B cell (primary cell): ENCODE results near the gene ZBTB44. TPM values are rescaled to one million over a fixed set of nuclear protein-coding genes. Genes with fewer than 3 reads are reported as not detected.

Source experiments
- ATAC-seq: fragments of 200-7000 bp; cut with Tn5 transposase; one replicate; pipeline ENCODE4 v1.10.0; 2021; ENCODE audit warnings: low read depth, mild to moderate bottlenecking, moderate number of reproducible peaks, moderate library complexity
- CTCF ChIA-PET: fragments of 350-600 bp; sonication (Branson Sonifier 250); formaldehyde crosslinking; loops from one replicate; lab custom pipeline; 2021; ENCODE audit warnings: antibody characterized with exemption, inconsistent platforms; lab: Charles Lee
- POLR2A ChIA-PET: fragments of 350-600 bp; sonication (Branson Sonifier 250); formaldehyde crosslinking; loops from one replicate; lab custom pipeline; 2021; ENCODE audit warnings: antibody characterized with exemption; lab: Charles Lee
- DNase-seq: peaks from one replicate; pipeline ENCODE4 v3.0.0; 2013
- H2AFZ ChIP-seq: 2 replicates; pipeline ENCODE4 v1.6.1; 2012; ENCODE audit warnings: mild to moderate bottlenecking, low read depth, low read length; ENCODE audit not compliant: insufficient read depth, poor library complexity, severe bottlenecking
- H3K27ac ChIP-seq, 2 donors: 1 replicate in 1 of 2; 2 replicates in 1 of 2; pipeline ENCODE4 v1.5.1; 2012 to 2013; ENCODE audit warnings: low read length in 2 of 2, mild to moderate bottlenecking in 2 of 2, moderate library complexity in 1 of 2
- H3K27me3 ChIP-seq, 4 experiments: fragments of 200-600 bp in 1 of 4; sonication (generic) in 1 of 4; replicated peaks in 1 of 4; 1 replicate in 2 of 4; 2 replicates in 2 of 4; pipeline versions ENCODE4 v1.6.1 to v1.7.0; 2013 to 2016; ENCODE audit warnings: low read length in 3 of 4, mild to moderate bottlenecking in 2 of 4, mixed read lengths in 1 of 4, moderate library complexity in 1 of 4; ENCODE audit not compliant: insufficient read depth in 4 of 4, control insufficient read depth in 3 of 4; ENCODE audit errors: control extremely low read depth in 1 of 4
- H3K36me3 ChIP-seq, 2 experiments: replicated peaks in 1 of 2; 1 replicate in 1 of 2; 2 replicates in 1 of 2; pipeline versions ENCODE4 v1.6.1 to v1.7.1; 2013; ENCODE audit warnings: low read length in 1 of 2; ENCODE audit not compliant: insufficient read depth in 2 of 2, control insufficient read depth in 1 of 2; ENCODE audit errors: control extremely low read depth in 1 of 2, extremely low read depth in 1 of 2
- H3K4me1 ChIP-seq, 2 donors: fragments of 200-600 bp in 1 of 2; sonication (generic) in 1 of 2; 1 replicate in 1 of 2; 2 replicates in 1 of 2; pipeline versions ENCODE4 v1.5.1 to v1.6.1; 2013 to 2017; ENCODE audit warnings: low read length in 2 of 2; ENCODE audit not compliant: control insufficient read depth in 2 of 2, insufficient read depth in 2 of 2
- H3K4me2 ChIP-seq: replicated peaks from 2 replicates; pipeline ENCODE3; 2012; ENCODE audit warnings: mild to moderate bottlenecking, low read depth, low read length; ENCODE audit not compliant: poor library complexity, severe bottlenecking
- H3K4me3 ChIP-seq, 5 experiments: fragments of 200-600 bp in 1 of 5; sonication (generic) in 1 of 5; 1 replicate in 3 of 5; 2 replicates in 2 of 5; pipeline versions ENCODE4 v1.5.1 to v1.7.0; 2011 to 2016; ENCODE audit warnings: low read length in 4 of 5, mild to moderate bottlenecking in 4 of 5, low read depth in 2 of 5, control low read depth in 1 of 5, moderate library complexity in 1 of 5; ENCODE audit not compliant: insufficient read depth in 1 of 5; ENCODE audit errors: control extremely low read depth in 1 of 5, extremely low read depth in 1 of 5
- H3K79me2 ChIP-seq: fragments of 200-600 bp; sonication (generic); one replicate; pipeline ENCODE4 v1.6.0; 2016; ENCODE audit warnings: low read length; ENCODE audit not compliant: control insufficient read depth, insufficient read depth
- H3K9ac ChIP-seq: fragments of 200-600 bp; sonication (generic); 2 replicates; pipeline ENCODE4 v1.6.1; 2017; ENCODE audit warnings: mild to moderate bottlenecking, low read length, moderate library complexity
- H3K9me3 ChIP-seq, 3 donors: one replicate each; pipeline versions ENCODE4 v1.6.1 to v1.7.1; 2013; ENCODE audit warnings: low read length in 2 of 3; ENCODE audit not compliant: control insufficient read depth in 2 of 3, insufficient read depth in 1 of 3; ENCODE audit errors: control extremely low read depth in 1 of 3
- H4K20me1 ChIP-seq: 2 replicates; pipeline ENCODE4 v1.6.0; 2012; ENCODE audit warnings: mild to moderate bottlenecking, low read length; ENCODE audit not compliant: insufficient read depth, control insufficient read depth, poor library complexity, severe bottlenecking
- H3K27ac Mint-ChIP-seq: one replicate; pipeline ENCODE4 v1.8.0; 2021; ENCODE audit warnings: mixed read lengths
- H3K27me3 Mint-ChIP-seq: one replicate; pipeline ENCODE4 v1.8.0; 2021; ENCODE audit warnings: mixed read lengths
- H3K4me1 Mint-ChIP-seq: one replicate; pipeline ENCODE4 v1.8.0; 2021; ENCODE audit warnings: mixed read lengths
- H3K4me3 Mint-ChIP-seq: one replicate; pipeline ENCODE4 v1.8.0; 2021; ENCODE audit warnings: mixed read lengths
- H3K9me3 Mint-ChIP-seq: one replicate; pipeline ENCODE4 v1.8.0; 2022; ENCODE audit warnings: mixed read lengths; ENCODE audit not compliant: insufficient read depth
- CTCF ChIP-seq: fragments of 200-600 bp; IDR thresholded peaks from one replicate; pipeline ENCODE4 v1.8.0; 2022; ENCODE audit warnings: antibody characterized with exemption, mild to moderate bottlenecking
- EZH2 ChIP-seq: IDR thresholded peaks from 2 replicates; pipeline ENCODE4 v1.6.1; 2012; ENCODE audit warnings: borderline replicate concordance, low read depth, mild to moderate bottlenecking, moderate library complexity, low read length; ENCODE audit not compliant: insufficient read depth, poor library complexity, severe bottlenecking
- WGBS: methylation state at CpG from one replicate; pipeline ENCODE4 v1.1.5; 2013; ENCODE audit warnings: missing lambda C conversion rate; ENCODE audit not compliant: insufficient coverage; 5-methylcytosine and 5-hydroxymethylcytosine counted together
- intact Hi-C: fragments of 100-400 bp; cut with micrococcal nuclease; formaldehyde crosslinking; loops from one replicate; pipeline ENCODE4 v1.10.0; 2022
- polyA plus RNA-seq: library from polyadenylated mRNA; depleted of rRNA; stranded (reverse); fragments of >200 nt; gene quantifications from 2 replicates; pipeline ENCODE4 v1.2.3, GENCODE V29; 2012
- total RNA-seq, 2 donors: library from RNA; stranded (reverse); fragments of 120-200 nt in 1 of 2; gene quantifications; 1 replicate in 1 of 2; 2 replicates in 1 of 2; pipeline versions ENCODE4 v1.2.3 to v1.2.4, GENCODE V29; 2013 to 2022

The ZBTB44 gene
- total and polyA plus RNA-seq, 2 donors (not counting 1 experiment from before 2014, with no cell fraction given), result 23.3 to 89.4 TPM

DNA sequence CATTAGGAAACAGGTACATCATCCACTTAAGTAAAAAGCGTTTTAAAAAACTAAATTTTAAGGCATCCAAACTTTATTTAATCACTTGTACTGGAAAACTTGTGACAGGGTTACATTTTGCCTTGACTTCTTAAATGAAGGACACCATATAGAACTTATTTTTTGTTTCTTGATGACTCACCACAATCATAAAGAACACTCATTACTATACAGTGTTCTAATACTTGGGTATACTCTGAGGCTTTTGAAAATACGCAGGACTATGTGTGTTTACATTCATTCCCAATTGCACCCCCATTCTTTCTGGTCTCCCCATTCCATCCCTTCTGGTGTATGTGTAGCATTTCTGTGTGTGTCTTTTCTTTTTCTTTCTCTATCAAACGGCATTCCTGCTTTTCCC is 69.9 kb downstream of the ZBTB44 start:
- ChIA-PET POLR2A (no interaction called here), CTCF (interaction anchor here (1.0 kb wide), 1 partner anchor 32 kb away, joined by 3 read pairs; no protein-coding TSS in a partner anchor)
- H3K36me3 ChIP-seq, result peaks cover 0 to 2% of the 10 kb centered on the region in 2 experiments
- intact Hi-C loops, result no loop called here
- no peak overlapping the region for H2AFZ ChIP-seq
- H3K9me3 ChIP-seq, result no peaks in the 10 kb centered on the region
- no CpG with 5 or more reads among the region's 3 CpGs for WGBS
- no peak overlapping the region for H3K4me3 ChIP-seq
- no peaks in the 10 kb centered on the region for H3K27me3 ChIP-seq
- H3K27ac ChIP-seq, result no peak overlapping the region
- H3K4me2 ChIP-seq, result no peak overlapping the region
- peaks cover 10 to 11% of the 10 kb centered on the region in 2 donors for H3K4me1 ChIP-seq
- Mint-ChIP-seq H3K9me3 (no peaks in the 10 kb centered on the region), H3K27me3 (no peaks in the 10 kb centered on the region), H3K4me1 (peaks cover 21% of the 10 kb centered on the region), H3K27ac (no peak overlapping the region), H3K4me3 (no peak overlapping the region)
- no peak for TF ChIP-seq CTCF
- no peak for TF ChIP-seq EZH2
- DNase-seq (no peak), ATAC-seq (no peak)
- H3K9ac ChIP-seq, result no peak overlapping the region
- H3K79me2 ChIP-seq, result peaks cover 24% of the 10 kb centered on the region
- H4K20me1 ChIP-seq, result peaks cover 5% of the 10 kb centered on the region

- Histone ChIP-seq H3K9ac (peak overlapping the region; percentile 22), H3K4me3 (no peak overlapping the region), H3K4me1 (peaks cover 10 to 11% of the 10 kb centered on the region in 2 donors), H3K79me2 (peaks cover 18% of the 10 kb centered on the region), H3K4me2 (peak overlapping the region; percentile 45), H2AFZ (peak overlapping the region; percentile 18), H3K36me3 (peaks cover 4 to 5% of the 10 kb centered on the region in 2 experiments), H3K9me3 (no peaks in the 10 kb centered on the region), H3K27me3 (no peaks in the 10 kb centered on the region), H3K27ac (peak overlapping the region in 1 of 2 donors; percentile 37), H4K20me1 (no peaks in the 10 kb centered on the region)
- WGBS, result 42% methylated on average over 2 of the region's 2 CpGs
- Mint-ChIP-seq H3K4me1 (peaks cover 18% of the 10 kb centered on the region), H3K4me3 (no peak overlapping the region), H3K9me3 (no peaks in the 10 kb centered on the region), H3K27me3 (no peaks in the 10 kb centered on the region), H3K27ac (peak overlapping the region; percentile 13)
- no peak for TF ChIP-seq EZH2
- TF ChIP-seq CTCF, result no peak
- DNase-seq (peak; percentile 20), ATAC-seq (no peak)
- intact Hi-C loops, result loop anchor here (1.0 kb wide), 1 partner anchor 65 kb away; no protein-coding TSS in a partner anchor
- POLR2A ChIA-PET, result no interaction called here
- CTCF ChIA-PET, result interaction anchor here (1.0 kb wide), 1 partner anchor 31 kb away, joined by 3 read pairs; no protein-coding TSS in a partner anchor
These were observed 70.9 kb downstream of the ZBTB44 start for GRCh38 chr11:130243816-130244215.
